DMS79 treated with DMSO at 0.1 percent for 48 hours (cell line): ENCODE measurements around the gene CEP89.
"Not testable (repeated sequence)": the region's sequence is repeated elsewhere in the genome, so short reads cannot be mapped to it uniquely, and the experiment has no call there.

Experiments
- DNase-seq: peaks from one replicate; lab custom pipeline; 2025; lab: John Stamatoyannopoulos, UW

CEP89 gene

GRCh38 chr19:32833388-32833787, 138.4 kb downstream of the CEP89 start:
- not testable (repeated sequence) for DNase-seq

GRCh38 chr19:32832825-32833224, 138.9 kb downstream of the CEP89 start:
- not testable (repeated sequence) for DNase-seq

GRCh38 chr19:32832094-32832493, 139.7 kb downstream of the CEP89 start:
- DNase-seq: not testable (repeated sequence)

GRCh38 chr19:32831611-32832010, 140.1 kb downstream of the CEP89 start:
- no peak for DNase-seq

GRCh38 chr19:32830231-32831014, 141.3 kb downstream of the CEP89 start:
- no peak for DNase-seq

- DNase-seq: no peak
Observed at GRCh38 chr19:32829345-32829896, 142.3 kb downstream of the CEP89 start.

GRCh38 chr19:32828643-32829344, 143.0 kb downstream of the CEP89 start:
- DNase-seq: no peak

GRCh38 chr19:32828139-32828538, 143.6 kb downstream of the CEP89 start:
- no peak for DNase-seq
